Transverse colon (tissue), 4 donors: Measurements from ENCODE around the gene SIK3. TPM values are rescaled to one million over a fixed set of nuclear protein-coding genes. Genes with fewer than 3 reads are reported as not detected.

Experiments used
- DNase-seq: peaks from one replicate; pipeline ENCODE4 v3.0.0-alpha.2; 2019
- H3K27ac ChIP-seq, 4 donors: fragments of 200-600 bp; sonication (generic); 2 replicates each; pipeline ENCODE4 v1.5.1; 2016 to 2018; ENCODE audit warnings: inconsistent platforms in 4 of 4
- H3K27me3 ChIP-seq: fragments of 200-600 bp; sonication (generic); 2 replicates; pipeline ENCODE4 v1.5.1; 2017; ENCODE audit warnings: inconsistent platforms
- H3K36me3 ChIP-seq, 4 donors: fragments of 200-600 bp; sonication (generic); 2 replicates each; pipeline ENCODE4 v1.5.1; 2017 to 2019; ENCODE audit warnings: inconsistent platforms in 4 of 4
- H3K4me1 ChIP-seq, 4 donors: fragments of 200-600 bp; sonication (generic); 2 replicates each; pipeline ENCODE4 v1.5.1; 2017 to 2020; ENCODE audit warnings: inconsistent platforms in 4 of 4
- H3K4me3 ChIP-seq, 4 donors: fragments of 200-600 bp; sonication (generic); 1 replicate in 1 of 4; 2 replicates in 3 of 4; pipeline versions ENCODE4 v1.5.1 to v1.6.1; 2017 to 2019; ENCODE audit warnings: inconsistent platforms in 4 of 4
- H3K9me3 ChIP-seq, 2 donors: fragments of 200-600 bp; sonication (generic); 2 replicates each; pipeline ENCODE4 v1.5.1; 2017 to 2019; ENCODE audit warnings: inconsistent platforms in 2 of 2
- CTCF ChIP-seq, 5 experiments: fragments of 200-600 bp in 3 of 5; fragments of 450-650 bp in 2 of 5; sonication (generic) in 3 of 5; IDR thresholded peaks; 1 replicate in 2 of 5; 2 replicates in 3 of 5; pipeline ENCODE4 v1.5.1; 2016 to 2017; ENCODE audit warnings: antibody characterized with exemption in 5 of 5, inconsistent platforms in 3 of 5, mild to moderate bottlenecking in 2 of 5, moderate library complexity in 1 of 5
- EP300 ChIP-seq: sonication (generic); formaldehyde crosslinking; IDR thresholded peaks from one replicate; pipeline ENCODE4 v1.6.1; 2017; ENCODE audit warnings: antibody characterized with exemption, low read depth
- POLR2A ChIP-seq: fragments of 450-650 bp; IDR thresholded peaks from one replicate; pipeline ENCODE4 v1.6.1; 2016; ENCODE audit warnings: antibody characterized with exemption, mild to moderate bottlenecking, moderate library complexity
- POLR2AphosphoS5 ChIP-seq, 3 donors: sonication (generic); formaldehyde crosslinking; IDR thresholded peaks; one replicate each; pipeline ENCODE4 v1.6.1; 2016; ENCODE audit warnings: antibody characterized with exemption in 3 of 3
- WGBS, 2 donors: methylation state at CpG; one replicate each; pipeline ENCODE4 v1.1.5; 2018; ENCODE audit warnings: low coverage in 1 of 2; 5-methylcytosine and 5-hydroxymethylcytosine counted together
- in situ Hi-C, 4 donors: fragments of 200-750 bp; cut with MboI; loops; one replicate each; pipeline versions ENCODE4 v1.15.0 to v1.15.1; 2017; ENCODE audit warnings: low sequenced_read_pairs in 3 of 4, low pct_ligation_motif_present in 1 of 4, low pct_unique_long_range_greater_than_20kb in 1 of 4
- intact Hi-C: fragments of 100-400 bp; cut with DNase I; formaldehyde crosslinking; loops from one replicate; pipeline ENCODE4 v1.15.1; 2023; ENCODE audit warnings: low total_unique reads
- total RNA-seq, 4 donors: library from RNA; depleted of rRNA; stranded (reverse); fragments of >200 nt; gene quantifications; one replicate each; pipeline ENCODE4 v1.1.0, GENCODE V29; 2016

Gene SIK3
- total RNA-seq, 4 donors from 2014 or later, result 35.6 to 68.6 (median 38.9) TPM

GRCh38 chr11:117090111-117090706 lies 8.0 kb downstream of the SIK3 start:
- Histone ChIP-seq H3K27ac (no peak overlapping the region), H3K4me1 (peaks cover 4 to 46% (median 10%) of the 10 kb centered on the region in 4 donors), H3K4me3 (no peak overlapping the region), H3K36me3 (no peaks in the 10 kb centered on the region), H3K9me3 (no peaks in the 10 kb centered on the region), H3K27me3 (no peaks in the 10 kb centered on the region)
- in situ Hi-C loops, result loop anchor here in 1 of 4 donors (25.0 kb wide), 1 partner anchor 103 kb away; no protein-coding TSS in a partner anchor
- 79 to 89% methylated on average over 4 to 5 of the region's 5 CpGs for WGBS, 2 donors
- TF ChIP-seq POLR2A, result no peak
- no peak for TF ChIP-seq CTCF (IDR thresholded peaks at IDR 0.05)
- no peak for TF ChIP-seq EP300
- TF ChIP-seq POLR2AphosphoS5 (IDR thresholded peaks at IDR 0.05), result no peak
- DNase-seq, result no peak
- intact Hi-C loops, result no loop called here

- WGBS, 2 donors, result 77 to 87% methylated on average over 7 of the region's 7 CpGs
- no peak overlapping the region for H3K4me3 ChIP-seq
- no peak overlapping the region for H3K27ac ChIP-seq
Measured at GRCh38 chr11:117089685-117090084, 8.5 kb downstream of the SIK3 start.

GRCh38 chr11:117087446-117087845 lies 10.8 kb downstream of the SIK3 start:
- Histone ChIP-seq H3K4me3 (no peak overlapping the region), H3K27me3 (no peaks in the 10 kb centered on the region), H3K9me3 (no peaks in the 10 kb centered on the region), H3K27ac (no peak overlapping the region), H3K36me3 (no peaks in the 10 kb centered on the region), H3K4me1 (peaks cover 0 to 51% (median 14%) of the 10 kb centered on the region in 4 donors)
- intact Hi-C loops (no loop called here), in situ Hi-C loops (loop anchor here in 1 of 4 donors (25.0 kb wide), 1 partner anchor 100 kb away; no protein-coding TSS in a partner anchor)
- WGBS, 2 donors, result 80 to 85% methylated on average over 2 to 3 of the region's 3 CpGs
- no peak for DNase-seq
- TF ChIP-seq POLR2A (no peak), EP300 (no peak), CTCF (IDR thresholded peaks at IDR 0.05) (no peak), POLR2AphosphoS5 (IDR thresholded peaks at IDR 0.05) (no peak)

More at GRCh38 chr11:117089685-117090084, 8.5 kb downstream of the SIK3 start:
- DNase-seq, result no peak
- Histone ChIP-seq H3K4me1 (peaks cover 0 to 46% (median 10%) of the 10 kb centered on the region in 4 donors), H3K9me3 (no peaks in the 10 kb centered on the region), H3K36me3 (no peaks in the 10 kb centered on the region), H3K27me3 (no peaks in the 10 kb centered on the region)
- TF ChIP-seq CTCF (IDR thresholded peaks at IDR 0.05), result no peak
- intact Hi-C loops (no loop called here), in situ Hi-C loops (loop anchor here in 1 of 4 donors (25.0 kb wide), 1 partner anchor 102 kb away; no protein-coding TSS in a partner anchor)

GRCh38 chr11:117084992-117085391 lies 13.2 kb downstream of the SIK3 start:
- no peaks in the 10 kb centered on the region for H3K36me3 ChIP-seq
- intact Hi-C loops, result no loop called here
- in situ Hi-C loops, result loop anchor here in 1 of 4 donors (25.0 kb wide), 1 partner anchor 98 kb away; no protein-coding TSS in a partner anchor
- 86 to 94% methylated on average over 3 to 4 of the region's 4 CpGs for WGBS, 2 donors
- no peak overlapping the region for H3K27ac ChIP-seq
- TF ChIP-seq POLR2AphosphoS5 (IDR thresholded peaks at IDR 0.05) (no peak), CTCF (IDR thresholded peaks at IDR 0.05) (no peak), POLR2A (no peak), EP300 (no peak)
- DNase-seq, result no peak
- H3K4me1 ChIP-seq, result peaks cover 0 to 60% (median 12%) of the 10 kb centered on the region in 4 donors
- no peaks in the 10 kb centered on the region for H3K27me3 ChIP-seq
- H3K4me3 ChIP-seq, result no peak overlapping the region
- no peaks in the 10 kb centered on the region for H3K9me3 ChIP-seq
